Ecto neural progenitor cell (in vitro differentiated cells): ENCODE data around the gene OR52A5.

Source experiments
- DNase-seq: peaks from one replicate; pipeline ENCODE4 v3.0.0-alpha.2; 2018; ENCODE audit warnings: low spot score

Gene OR52A5

DNA sequence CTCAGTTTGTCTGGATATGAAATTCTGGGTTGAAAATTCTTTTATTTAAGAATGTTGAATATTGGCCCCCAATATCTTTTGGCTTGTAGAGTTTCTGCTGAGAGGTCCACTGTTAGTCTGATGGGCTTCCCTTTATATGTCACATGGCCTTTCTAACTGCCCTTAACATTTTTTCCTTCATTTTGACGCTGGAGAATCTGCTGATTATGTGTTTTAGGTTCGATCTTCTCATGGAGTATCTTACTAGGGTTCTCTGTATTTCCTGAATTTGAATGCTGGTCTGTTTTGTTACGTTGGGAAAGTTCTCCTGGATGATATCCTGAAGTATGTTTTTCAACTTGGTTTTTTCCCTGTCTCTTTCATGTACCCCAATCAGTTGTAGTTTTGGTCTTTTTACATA lies 22.8 kb downstream of the OR52A5 start:
- DNase-seq, result no peak

DNA sequence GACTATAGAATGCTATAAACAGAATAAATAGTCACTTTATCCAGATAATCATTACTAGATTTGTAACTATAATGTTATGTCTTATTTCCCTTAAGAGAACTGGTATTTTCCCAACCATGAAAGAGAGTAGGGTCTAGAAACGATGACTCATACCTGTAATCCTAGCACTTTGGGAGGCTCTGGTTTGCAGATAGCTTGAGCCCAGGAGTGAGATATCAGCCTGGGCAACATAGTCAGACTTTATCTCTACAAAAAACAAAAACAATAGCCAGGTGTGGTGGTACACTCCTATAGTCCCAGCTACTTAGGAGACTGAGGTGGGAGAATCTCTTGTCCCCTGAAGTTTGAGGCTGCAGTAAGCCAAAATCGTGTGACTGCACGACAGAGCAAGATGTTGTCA lies 30.9 kb downstream of the OR52A5 start:
- DNase-seq, result no peak

GRCh38 chr11:5103066-5103465 lies 35.1 kb downstream of the OR52A5 start:
- DNase-seq, result no peak

- DNase-seq, result no peak
These were observed 35.9 kb downstream of the OR52A5 start for GRCh38 chr11:5102246-5102645.

GRCh38 chr11:5096011-5096410 lies 42.1 kb downstream of the OR52A5 start:
- DNase-seq, result no peak

GRCh38 chr11:5092821-5093585 lies 45.2 kb downstream of the OR52A5 start:
- no peak for DNase-seq

DNA sequence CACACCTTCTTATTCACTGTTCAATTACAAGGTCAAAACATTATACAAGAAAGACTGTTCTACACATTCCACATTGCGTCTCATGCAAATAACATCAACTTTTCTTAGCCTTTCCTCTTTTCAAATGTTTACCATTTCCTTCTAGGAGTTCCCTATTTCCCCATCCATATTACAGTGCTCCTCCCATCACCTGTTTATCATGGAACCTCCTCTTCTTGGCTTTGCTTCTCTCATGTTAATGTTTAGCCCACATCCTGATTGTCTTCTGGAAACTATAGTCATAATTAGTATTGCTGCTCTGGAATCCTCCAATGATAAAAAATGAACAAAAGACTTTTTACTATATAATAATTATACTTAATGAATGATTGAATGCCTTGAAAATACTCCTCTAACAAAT lies 47.5 kb downstream of the OR52A5 start:
- no peak for DNase-seq

DNA sequence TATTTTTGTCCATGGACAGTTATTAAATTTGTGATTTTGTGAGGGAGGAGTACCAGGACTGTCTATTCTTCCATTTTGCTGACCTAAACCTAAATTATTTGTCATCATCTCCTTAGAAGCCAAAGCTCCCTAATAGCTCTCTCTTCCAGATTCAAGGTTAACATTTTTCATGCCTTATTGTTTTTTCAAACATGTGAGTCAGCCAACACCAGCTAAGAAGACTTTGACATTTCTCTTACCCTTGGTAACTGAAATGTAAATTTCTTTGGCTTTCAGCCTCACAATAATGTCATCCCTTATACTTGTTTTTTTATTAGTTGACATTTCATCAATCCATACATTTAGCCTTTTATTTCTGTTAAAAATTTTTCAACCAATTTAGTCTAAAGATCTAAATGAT lies 49.6 kb downstream of the OR52A5 start:
- DNase-seq, result no peak

DNA sequence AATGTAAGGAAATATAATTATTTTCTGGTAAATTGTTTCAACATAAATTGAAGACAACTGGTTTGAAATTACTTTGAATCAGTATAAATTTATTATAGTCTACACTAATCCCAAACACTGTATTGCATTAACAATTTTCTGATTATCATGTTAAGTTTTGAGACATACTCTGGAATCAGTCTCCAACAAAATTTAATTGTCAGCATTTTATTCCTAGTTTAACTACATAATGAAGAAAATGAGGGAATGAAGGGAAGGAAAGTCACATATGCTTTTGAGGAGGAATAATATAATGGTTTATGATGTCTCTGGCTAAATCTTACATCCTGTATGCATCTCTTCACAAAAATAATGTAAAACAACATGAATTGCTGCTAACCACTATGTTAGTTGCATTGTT lies 54.6 kb downstream of the OR52A5 start:
- DNase-seq, result no peak

- no peak for DNase-seq
These were observed 56.8 kb downstream of the OR52A5 start for GRCh38 chr11:5081405-5081804.
